HL-60 (cell line): ENCODE measurements around the gene ERCC3.

Experiments
- DNase-seq, 2 experiments: peaks; one replicate each; pipeline ENCODE4 v3.0.0-alpha.2; 2010 to 2020; ENCODE audit warnings: low read depth in 1 of 2, low spot score in 1 of 2
- H3K27ac ChIP-seq: fragments of 250-450 bp; sonication (Bioruptor Pico); replicated peaks from 2 replicates; pipeline ENCODE4 v1.5.1; 2020; ENCODE audit warnings: mild to moderate bottlenecking, moderate library complexity
- H3K27me3 ChIP-seq: fragments of 250-450 bp; sonication (Bioruptor Pico); 2 replicates; pipeline ENCODE4 v1.5.1; 2021; ENCODE audit warnings: mild to moderate bottlenecking, moderate library complexity; ENCODE audit not compliant: insufficient read depth, poor library complexity, severe bottlenecking
- H3K4me3 ChIP-seq: replicated peaks from 2 replicates; pipeline ENCODE4 v1.5.1; 2011; ENCODE audit warnings: mild to moderate bottlenecking, control low read depth, low read length; ENCODE audit not compliant: insufficient read depth
- CTCF ChIP-seq: IDR thresholded peaks from one replicate; pipeline ENCODE4 v1.5.1; 2011; ENCODE audit warnings: low read length, control low read depth, inconsistent platforms; ENCODE audit not compliant: insufficient read depth
- GABPA ChIP-seq: IDR thresholded peaks from 2 replicates; pipeline ENCODE4 v1.6.1; 2012; ENCODE audit warnings: low read depth
- POLR2AphosphoS5 ChIP-seq: IDR thresholded peaks from 2 replicates; pipeline ENCODE4 v1.6.1; 2012; ENCODE audit warnings: low read depth
- SPI1 ChIP-seq: IDR thresholded peaks from 2 replicates; pipeline ENCODE4 v1.6.1; 2012; ENCODE audit warnings: low read depth, mild to moderate bottlenecking, borderline replicate concordance
- TF ChIP-seq, protein P1 (sequence below): IDR thresholded peaks from 2 replicates; pipeline ENCODE4 v1.6.1; 2012; ENCODE audit warnings: low read depth; ENCODE audit not compliant: insufficient replicate concordance

Gene ERCC3

GRCh38 chr2:127320586-127321275, 26.8 kb upstream of the ERCC3 start:
- DNase-seq, result peak in 1 of 2 experiments; percentile 40
- Histone ChIP-seq H3K27ac (no peak overlapping the region), H3K27me3 (no peaks in the 10 kb centered on the region), H3K4me3 (no peak overlapping the region)
- no peak for TF ChIP-seq POLR2AphosphoS5
- TF ChIP-seq CTCF, result no peak
- no peak for TF ChIP-seq GABPA
- TF ChIP-seq SPI1, result no peak
- TF ChIP-seq, protein P1, sequence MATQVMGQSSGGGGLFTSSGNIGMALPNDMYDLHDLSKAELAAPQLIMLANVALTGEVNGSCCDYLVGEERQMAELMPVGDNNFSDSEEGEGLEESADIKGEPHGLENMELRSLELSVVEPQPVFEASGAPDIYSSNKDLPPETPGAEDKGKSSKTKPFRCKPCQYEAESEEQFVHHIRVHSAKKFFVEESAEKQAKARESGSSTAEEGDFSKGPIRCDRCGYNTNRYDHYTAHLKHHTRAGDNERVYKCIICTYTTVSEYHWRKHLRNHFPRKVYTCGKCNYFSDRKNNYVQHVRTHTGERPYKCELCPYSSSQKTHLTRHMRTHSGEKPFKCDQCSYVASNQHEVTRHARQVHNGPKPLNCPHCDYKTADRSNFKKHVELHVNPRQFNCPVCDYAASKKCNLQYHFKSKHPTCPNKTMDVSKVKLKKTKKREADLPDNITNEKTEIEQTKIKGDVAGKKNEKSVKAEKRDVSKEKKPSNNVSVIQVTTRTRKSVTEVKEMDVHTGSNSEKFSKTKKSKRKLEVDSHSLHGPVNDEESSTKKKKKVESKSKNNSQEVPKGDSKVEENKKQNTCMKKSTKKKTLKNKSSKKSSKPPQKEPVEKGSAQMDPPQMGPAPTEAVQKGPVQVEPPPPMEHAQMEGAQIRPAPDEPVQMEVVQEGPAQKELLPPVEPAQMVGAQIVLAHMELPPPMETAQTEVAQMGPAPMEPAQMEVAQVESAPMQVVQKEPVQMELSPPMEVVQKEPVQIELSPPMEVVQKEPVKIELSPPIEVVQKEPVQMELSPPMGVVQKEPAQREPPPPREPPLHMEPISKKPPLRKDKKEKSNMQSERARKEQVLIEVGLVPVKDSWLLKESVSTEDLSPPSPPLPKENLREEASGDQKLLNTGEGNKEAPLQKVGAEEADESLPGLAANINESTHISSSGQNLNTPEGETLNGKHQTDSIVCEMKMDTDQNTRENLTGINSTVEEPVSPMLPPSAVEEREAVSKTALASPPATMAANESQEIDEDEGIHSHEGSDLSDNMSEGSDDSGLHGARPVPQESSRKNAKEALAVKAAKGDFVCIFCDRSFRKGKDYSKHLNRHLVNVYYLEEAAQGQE, result no peak

GRCh38 chr2:127320067-127320466, 26.1 kb upstream of the ERCC3 start:
- H3K27ac ChIP-seq, result no peak overlapping the region
- no peak overlapping the region for H3K4me3 ChIP-seq
- DNase-seq, result no peak
- no peaks in the 10 kb centered on the region for H3K27me3 ChIP-seq
- TF ChIP-seq, protein P1, result no peak
- TF ChIP-seq CTCF, result no peak
- TF ChIP-seq POLR2AphosphoS5, result no peak
- TF ChIP-seq SPI1, result no peak
- TF ChIP-seq GABPA, result no peak

DNA sequence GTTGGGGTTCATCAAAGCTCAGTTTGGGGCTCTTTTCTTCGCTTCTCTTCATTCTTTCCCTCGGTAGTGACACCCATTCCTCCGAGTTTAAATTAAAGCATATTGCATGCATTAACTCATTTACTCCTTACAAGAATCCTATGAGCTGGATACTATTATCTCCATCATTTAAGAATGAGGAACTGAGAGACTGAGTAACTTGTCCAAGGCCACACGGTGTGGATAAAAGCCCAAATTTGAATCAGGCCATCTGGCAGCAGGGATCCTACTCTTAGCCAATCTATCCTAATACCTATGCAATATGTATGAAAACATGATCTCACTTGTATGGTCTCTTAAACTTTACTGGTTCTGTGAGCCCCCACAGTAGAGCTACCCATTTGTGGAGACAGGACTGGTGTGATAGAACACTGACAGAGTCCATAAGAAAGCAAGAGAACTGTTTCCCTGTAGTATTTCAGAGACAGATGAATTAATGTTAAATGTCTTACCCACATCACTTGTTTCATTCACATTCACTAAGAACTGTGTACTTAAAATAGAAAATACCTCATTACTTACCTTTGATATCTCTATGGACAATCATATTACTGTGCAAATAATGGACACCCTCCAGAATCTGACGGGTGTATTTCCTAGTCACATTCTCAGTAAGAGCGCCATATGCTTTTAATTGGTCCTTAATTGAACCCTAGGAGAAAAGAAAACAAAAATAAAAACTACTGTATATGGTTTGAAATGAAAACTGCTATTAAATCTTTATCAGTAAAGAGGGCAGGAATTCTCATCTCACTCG, 20.4 kb upstream of the ERCC3 start:
- Histone ChIP-seq H3K27me3 (no peaks in the 10 kb centered on the region), H3K4me3 (no peak overlapping the region), H3K27ac (no peak overlapping the region)
- peak in 1 of 2 experiments; percentile 22 for DNase-seq
- TF ChIP-seq, protein P1, result no peak
- TF ChIP-seq POLR2AphosphoS5, result no peak
- TF ChIP-seq SPI1, result no peak
- TF ChIP-seq GABPA, result no peak
- TF ChIP-seq CTCF, result no peak
